Activated naive CD4-positive, alpha-beta T cell treated with anti-CD3 and anti-CD28 coated beads, Interleukin-2, amount 50 U/mL, for 24 hours (primary cell): Measurements from ENCODE around the gene CIC.

Source experiments
- H3K27ac Mint-ChIP-seq: one replicate; pipeline ENCODE4 v1.8.0; 2021; ENCODE audit warnings: mild to moderate bottlenecking, mixed read lengths
- H3K27me3 Mint-ChIP-seq: one replicate; pipeline ENCODE4 v1.8.0; 2021; ENCODE audit warnings: mixed read lengths
- H3K36me3 Mint-ChIP-seq: one replicate; pipeline ENCODE4 v1.8.0; 2021; ENCODE audit warnings: mixed read lengths
- H3K4me1 Mint-ChIP-seq: one replicate; pipeline ENCODE4 v1.8.0; 2021; ENCODE audit warnings: mixed read lengths
- H3K4me3 Mint-ChIP-seq: one replicate; pipeline ENCODE4 v1.8.0; 2021; ENCODE audit warnings: mild to moderate bottlenecking, mixed read lengths
- H3K9me3 Mint-ChIP-seq: one replicate; pipeline ENCODE4 v1.8.0; 2021; ENCODE audit warnings: mixed read lengths

Gene CIC

GRCh38 chr19:42277821-42278451 is 8.9 kb downstream of the CIC start:
- H3K4me1 Mint-ChIP-seq, result peaks cover 64% of the 10 kb centered on the region
- peaks cover 3% of the 10 kb centered on the region for H3K36me3 Mint-ChIP-seq
- H3K9me3 Mint-ChIP-seq, result no peaks in the 10 kb centered on the region
- no peak overlapping the region for H3K4me3 Mint-ChIP-seq
- no peaks in the 10 kb centered on the region for H3K27me3 Mint-ChIP-seq
- H3K27ac Mint-ChIP-seq, result peak overlapping the region; percentile 17

GRCh38 chr19:42278452-42279154 is 9.6 kb downstream of the CIC start:
- H3K27ac Mint-ChIP-seq, result peak overlapping the region; percentile 17
- peak overlapping the region; percentile 88 for H3K4me3 Mint-ChIP-seq
- peaks cover 3% of the 10 kb centered on the region for H3K36me3 Mint-ChIP-seq
- H3K4me1 Mint-ChIP-seq, result peaks cover 57% of the 10 kb centered on the region
- no peaks in the 10 kb centered on the region for H3K27me3 Mint-ChIP-seq
- H3K9me3 Mint-ChIP-seq, result no peaks in the 10 kb centered on the region

GRCh38 chr19:42279155-42279901 is 10.3 kb downstream of the CIC start:
- Mint-ChIP-seq H3K27me3 (no peaks in the 10 kb centered on the region), H3K4me3 (peak overlapping the region; percentile 88), H3K4me1 (peaks cover 57% of the 10 kb centered on the region)

GRCh38 chr19:42279902-42280814 is 11.1 kb downstream of the CIC start:
- Mint-ChIP-seq H3K27me3 (no peaks in the 10 kb centered on the region), H3K4me1 (peaks cover 55% of the 10 kb centered on the region), H3K9me3 (no peaks in the 10 kb centered on the region), H3K4me3 (peak overlapping the region; percentile 88), H3K36me3 (peaks cover under 1% of the 10 kb centered on the region), H3K27ac (peak overlapping the region; percentile 46)

More at GRCh38 chr19:42279155-42279901, 10.3 kb downstream of the CIC start:
- H3K9me3 Mint-ChIP-seq, result no peaks in the 10 kb centered on the region
- peak overlapping the region; percentile 57 for H3K27ac Mint-ChIP-seq
- H3K36me3 Mint-ChIP-seq, result peaks cover 3% of the 10 kb centered on the region

- H3K4me3 Mint-ChIP-seq, result peak overlapping the region; percentile 72
- no peaks in the 10 kb centered on the region for H3K27me3 Mint-ChIP-seq
- H3K4me1 Mint-ChIP-seq, result peaks cover 59% of the 10 kb centered on the region
- no peaks in the 10 kb centered on the region for H3K9me3 Mint-ChIP-seq
- H3K36me3 Mint-ChIP-seq, result no peaks in the 10 kb centered on the region
- no peak overlapping the region for H3K27ac Mint-ChIP-seq
These were observed 11.7 kb downstream of the CIC start for GRCh38 chr19:42280815-42281145.

- Mint-ChIP-seq H3K4me1 (peaks cover 59% of the 10 kb centered on the region), H3K9me3 (no peaks in the 10 kb centered on the region), H3K27me3 (no peaks in the 10 kb centered on the region), H3K4me3 (peak overlapping the region; percentile 74), H3K27ac (peak overlapping the region; percentile 93), H3K36me3 (no peaks in the 10 kb centered on the region)
These were observed 12.2 kb downstream of the CIC start for GRCh38 chr19:42281146-42281826.

- Mint-ChIP-seq H3K27ac (peak overlapping the region; percentile 93), H3K27me3 (no peaks in the 10 kb centered on the region), H3K9me3 (no peaks in the 10 kb centered on the region), H3K36me3 (no peaks in the 10 kb centered on the region), H3K4me3 (peak overlapping the region; percentile 76), H3K4me1 (peaks cover 54% of the 10 kb centered on the region)
These were observed 13.0 kb downstream of the CIC start for GRCh38 chr19:42281827-42282762.

GRCh38 chr19:42282819-42283187 is 13.8 kb downstream of the CIC start:
- H3K27ac Mint-ChIP-seq, result no peak overlapping the region
- H3K36me3 Mint-ChIP-seq, result no peaks in the 10 kb centered on the region
- H3K9me3 Mint-ChIP-seq, result no peaks in the 10 kb centered on the region
- H3K4me1 Mint-ChIP-seq, result peaks cover 51% of the 10 kb centered on the region
- peak overlapping the region; percentile 76 for H3K4me3 Mint-ChIP-seq
- no peaks in the 10 kb centered on the region for H3K27me3 Mint-ChIP-seq

GRCh38 chr19:42283188-42284065 is 14.4 kb downstream of the CIC start:
- Mint-ChIP-seq H3K27me3 (no peaks in the 10 kb centered on the region), H3K4me3 (no peak overlapping the region), H3K9me3 (no peaks in the 10 kb centered on the region), H3K36me3 (no peaks in the 10 kb centered on the region), H3K27ac (no peak overlapping the region), H3K4me1 (peaks cover 48% of the 10 kb centered on the region)

GRCh38 chr19:42284066-42284501 is 15.0 kb downstream of the CIC start:
- H3K27ac Mint-ChIP-seq, result no peak overlapping the region
- H3K36me3 Mint-ChIP-seq, result no peaks in the 10 kb centered on the region
- H3K9me3 Mint-ChIP-seq, result no peaks in the 10 kb centered on the region
- H3K4me3 Mint-ChIP-seq, result no peak overlapping the region
- peaks cover 41% of the 10 kb centered on the region for H3K4me1 Mint-ChIP-seq
- no peaks in the 10 kb centered on the region for H3K27me3 Mint-ChIP-seq

- H3K4me3 Mint-ChIP-seq, result peak overlapping the region; percentile 94
- peak overlapping the region; percentile 91 for H3K27ac Mint-ChIP-seq
- H3K27me3 Mint-ChIP-seq, result no peaks in the 10 kb centered on the region
- H3K36me3 Mint-ChIP-seq, result no peaks in the 10 kb centered on the region
- no peaks in the 10 kb centered on the region for H3K9me3 Mint-ChIP-seq
- H3K4me1 Mint-ChIP-seq, result peaks cover 34% of the 10 kb centered on the region
These were observed 15.7 kb downstream of the CIC start for GRCh38 chr19:42284591-42285341.

- no peaks in the 10 kb centered on the region for H3K36me3 Mint-ChIP-seq
- peak overlapping the region; percentile 94 for H3K4me3 Mint-ChIP-seq
- H3K4me1 Mint-ChIP-seq, result peaks cover 34% of the 10 kb centered on the region
- H3K27me3 Mint-ChIP-seq, result no peaks in the 10 kb centered on the region
- no peaks in the 10 kb centered on the region for H3K9me3 Mint-ChIP-seq
- peak overlapping the region; percentile 30 for H3K27ac Mint-ChIP-seq
These were observed 16.5 kb downstream of the CIC start for GRCh38 chr19:42285541-42285941.

GRCh38 chr19:42285988-42286348 is 16.9 kb downstream of the CIC start:
- H3K27ac Mint-ChIP-seq, result no peak overlapping the region
- no peak overlapping the region for H3K4me3 Mint-ChIP-seq

More at GRCh38 chr19:42285988-42286348, 16.9 kb downstream of the CIC start:
- H3K9me3 Mint-ChIP-seq, result no peaks in the 10 kb centered on the region
- peaks cover 34% of the 10 kb centered on the region for H3K4me1 Mint-ChIP-seq
- H3K27me3 Mint-ChIP-seq, result no peaks in the 10 kb centered on the region
- no peaks in the 10 kb centered on the region for H3K36me3 Mint-ChIP-seq
